Esophagus muscularis mucosa (tissue), 4 donors: ENCODE data around the gene TENT5C.

Experiments used
- CTCF ChIP-seq, 3 experiments: fragments of 200-600 bp in 2 of 3; fragments of 450-650 bp in 1 of 3; sonication (generic) in 2 of 3; IDR thresholded peaks; one replicate each; pipeline ENCODE4 v1.5.1; 2017 to 2019; ENCODE audit warnings: antibody characterized with exemption in 3 of 3, mild to moderate bottlenecking in 2 of 3, moderate library complexity in 1 of 3
- EP300 ChIP-seq: sonication (generic); formaldehyde crosslinking; IDR thresholded peaks from one replicate; pipeline ENCODE4 v1.6.1; 2017; ENCODE audit warnings: antibody characterized with exemption
- POLR2A ChIP-seq: fragments of 450-650 bp; IDR thresholded peaks from one replicate; pipeline ENCODE4 v1.6.1; 2017; ENCODE audit warnings: antibody characterized with exemption, moderate library complexity, mild to moderate bottlenecking, low read depth

- TF ChIP-seq CTCF (IDR thresholded peaks at IDR 0.05) (no peak), EP300 (no peak), POLR2A (no peak)
These were observed 50.4 kb downstream of the TENT5C start for GRCh38 chr1:117656202-117656641.
